IPS-NIHi7 (cell line): ENCODE data around the gene MTFP1.
"Not testable (repeated sequence)": the region's sequence is repeated elsewhere in the genome, so short reads cannot be mapped to it uniquely, and the experiment has no call there.

Source experiments
- DNase-seq: peaks from one replicate; pipeline ENCODE4 v3.0.0; 2012; ENCODE audit warnings: mixed read lengths; ENCODE audit errors: extremely low spot score

The MTFP1 gene

GRCh38 chr22:30425327-30425615 is 297 bp upstream of the MTFP1 start:
- DNase-seq, result no peak

DNA sequence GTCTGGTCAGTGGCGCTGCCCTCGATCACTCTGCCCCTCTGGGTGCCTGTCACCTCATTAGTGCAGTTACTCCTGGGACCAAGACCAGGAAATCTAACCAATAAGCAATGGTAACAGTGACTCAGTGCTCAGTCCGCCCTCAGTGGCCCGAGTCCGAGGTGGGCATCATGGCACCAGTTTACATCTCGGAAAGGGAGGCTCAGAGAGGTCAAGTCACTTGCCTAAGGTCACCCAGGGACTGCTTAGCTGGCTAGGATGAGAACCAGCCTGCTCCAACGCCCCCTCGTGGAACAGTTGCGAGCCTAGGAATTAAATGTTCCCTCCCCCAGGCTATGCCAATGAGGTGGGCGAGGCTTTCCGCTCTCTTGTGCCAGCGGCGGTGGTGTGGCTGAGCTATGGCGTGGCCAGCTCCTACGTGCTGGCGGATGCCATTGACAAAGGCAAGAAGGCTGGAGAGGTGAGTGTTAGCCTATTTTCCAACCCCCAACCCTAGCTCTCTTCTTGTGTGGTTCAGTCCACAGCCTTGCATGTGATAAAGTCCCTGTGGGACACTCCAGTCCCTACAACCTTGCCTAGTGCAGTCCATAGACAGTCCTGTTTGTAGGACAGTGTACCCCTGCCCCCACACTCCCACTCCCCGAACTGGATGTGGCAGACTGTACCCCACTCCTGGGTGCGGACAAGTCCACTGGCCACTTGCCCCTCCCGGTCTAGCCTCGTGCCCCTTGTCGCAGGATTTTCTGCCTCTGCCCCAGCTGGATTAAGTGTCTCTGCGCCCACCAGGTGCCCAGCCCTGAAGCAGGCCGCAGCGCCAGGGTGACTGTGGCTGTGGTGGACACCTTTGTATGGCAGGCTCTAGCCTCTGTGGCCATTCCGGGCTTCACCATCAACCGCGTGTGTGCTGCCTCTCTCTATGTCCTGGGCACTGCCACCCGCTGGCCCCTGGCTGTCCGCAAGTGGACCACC is 1.1 kb downstream of the MTFP1 start:
- DNase-seq, result peak; percentile 86

DNA sequence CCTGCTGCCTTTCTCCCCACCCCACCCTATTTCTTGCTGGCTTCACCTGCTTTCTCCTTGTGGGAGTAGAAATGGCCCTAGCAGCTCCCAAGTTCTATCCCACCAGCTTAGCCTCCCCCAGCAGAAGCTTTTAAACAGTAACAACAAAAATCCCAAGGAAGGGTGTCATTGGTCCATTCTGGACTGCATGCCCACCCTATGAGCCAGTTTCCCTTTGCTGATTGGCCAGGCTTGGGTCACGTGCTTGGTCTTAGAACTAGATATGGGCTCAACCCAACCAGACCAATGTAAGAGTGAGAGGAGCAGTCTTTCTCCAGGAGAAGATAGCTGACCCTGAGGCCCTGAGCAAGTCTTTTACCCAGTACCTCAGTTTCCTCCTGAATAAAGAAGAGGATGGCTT is 2.3 kb downstream of the MTFP1 start:
- no peak for DNase-seq

GRCh38 chr22:30429887-30430286 is 4.3 kb downstream of the MTFP1 start:
- DNase-seq, result no peak

- DNase-seq, result no peak
Measured at GRCh38 chr22:30430933-30431332, 5.4 kb downstream of the MTFP1 start.

- DNase-seq, result no peak
Measured at GRCh38 chr22:30432096-30432495, 6.5 kb downstream of the MTFP1 start.

GRCh38 chr22:30432520-30432919 is 7.0 kb downstream of the MTFP1 start:
- DNase-seq, result no peak

DNA sequence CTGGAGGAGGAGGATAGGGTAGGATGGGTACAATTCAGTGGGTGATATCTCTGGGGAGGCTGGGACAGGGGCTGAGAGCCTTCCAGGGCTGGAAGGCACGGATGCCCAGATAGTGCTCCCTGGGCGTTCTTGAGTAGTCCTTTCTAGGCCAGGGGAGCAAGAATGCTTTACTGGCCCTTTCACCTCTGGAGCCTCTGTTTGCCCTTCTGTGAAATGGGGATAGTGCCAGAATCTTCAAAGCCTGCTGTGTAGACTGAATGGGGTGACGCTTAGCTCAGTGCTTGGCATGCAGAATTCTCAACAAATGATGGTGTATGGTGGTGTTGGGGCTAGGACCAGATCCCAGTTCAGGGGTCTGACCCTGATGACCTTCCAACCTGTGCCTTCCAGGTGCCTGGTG is 7.7 kb downstream of the MTFP1 start:
- no peak for DNase-seq

GRCh38 chr22:30433773-30434172 is 8.2 kb downstream of the MTFP1 start:
- no peak for DNase-seq

- no peak for DNase-seq
Measured at GRCh38 chr22:30434843-30435242, 9.3 kb downstream of the MTFP1 start.

- DNase-seq, result no peak
Measured at GRCh38 chr22:30435674-30436126, 10.1 kb downstream of the MTFP1 start.

DNA sequence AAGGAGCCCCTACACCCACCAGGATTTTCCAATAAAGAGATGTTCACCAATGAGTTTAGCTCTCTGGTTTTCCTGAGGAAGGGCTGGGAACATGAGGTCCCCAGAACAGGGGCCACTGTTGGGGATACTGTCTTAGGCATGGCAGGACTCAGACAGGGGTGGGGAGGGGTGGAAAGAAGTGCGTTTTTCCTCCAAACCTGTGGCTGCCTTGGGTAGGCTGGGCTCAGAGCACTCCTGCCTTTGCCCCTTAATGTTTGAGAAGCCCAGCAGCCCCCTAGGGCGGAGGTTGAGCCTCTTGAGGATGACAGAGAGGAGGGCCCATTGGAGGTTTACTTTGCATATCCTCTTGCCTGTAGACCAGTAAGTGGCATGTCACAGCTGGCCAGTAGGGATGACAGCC is 10.6 kb downstream of the MTFP1 start:
- no peak for DNase-seq

- DNase-seq, result no peak
Measured at GRCh38 chr22:30438559-30438958, 13.0 kb downstream of the MTFP1 start.

DNA sequence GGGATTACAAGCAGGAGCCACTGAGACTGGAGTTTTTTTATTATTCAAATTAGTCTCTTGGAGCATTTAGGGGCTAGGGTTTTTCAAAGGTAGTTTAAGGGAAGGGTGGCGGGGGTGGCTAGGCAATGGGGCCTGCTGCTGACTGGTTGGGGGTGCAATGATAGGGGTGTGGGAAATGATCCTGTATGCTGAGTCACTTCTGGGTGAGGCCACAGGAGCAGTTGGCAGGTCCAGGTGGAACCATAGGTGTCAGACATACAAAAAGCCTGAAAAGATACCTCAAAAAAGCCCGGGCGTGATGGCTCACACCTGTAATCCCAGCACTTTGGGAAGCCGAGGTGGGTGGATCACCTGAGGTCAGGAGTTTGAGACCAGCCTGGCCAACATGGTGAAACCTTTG is 13.7 kb downstream of the MTFP1 start:
- no peak for DNase-seq

GRCh38 chr22:30439836-30440235 is 14.3 kb downstream of the MTFP1 start:
- no peak for DNase-seq

- DNase-seq, result no peak
Measured at GRCh38 chr22:30441088-30441487, 15.5 kb downstream of the MTFP1 start.

DNA sequence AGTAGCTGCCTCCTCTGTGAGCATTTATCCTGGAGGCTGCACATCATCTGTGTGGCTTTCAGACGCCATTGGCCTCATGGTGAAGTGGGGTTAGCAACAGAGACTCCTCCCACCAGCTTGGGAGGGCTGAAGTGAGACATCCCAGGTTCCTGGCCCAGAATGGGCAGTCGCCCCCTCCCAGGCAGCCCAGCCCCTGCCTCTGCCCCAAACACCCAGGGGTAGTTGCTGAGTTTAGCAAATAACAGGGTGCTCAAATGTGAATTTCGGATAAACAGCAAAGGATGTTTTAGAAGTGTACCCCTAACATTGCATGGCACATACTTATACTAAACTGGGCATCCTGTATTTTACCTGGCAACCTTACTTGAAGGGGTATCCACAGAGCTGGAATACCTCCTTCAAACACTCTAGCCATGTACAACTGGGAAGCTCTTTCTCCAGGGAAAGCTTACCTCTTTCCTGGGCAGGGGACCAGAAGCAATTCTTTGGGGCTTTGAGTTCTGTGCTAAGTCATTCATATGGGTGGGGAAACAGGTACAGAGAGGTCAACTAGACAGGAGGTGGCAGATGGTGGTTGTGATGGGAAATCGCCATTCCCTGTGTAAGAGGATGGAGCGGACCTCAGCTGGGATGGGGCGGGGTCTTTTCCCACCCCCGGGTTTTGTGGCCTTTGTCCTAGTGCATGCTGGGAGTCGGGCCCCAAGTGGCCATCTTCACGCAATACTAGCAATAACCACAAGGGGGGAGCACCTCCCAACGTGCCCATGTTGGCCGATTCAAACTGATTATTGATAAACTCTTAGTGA is 19.3 kb downstream of the MTFP1 start:
- peak; percentile 97 for DNase-seq

GRCh38 chr22:30445438-30446145 is 20.0 kb downstream of the MTFP1 start:
- no peak for DNase-seq

DNA sequence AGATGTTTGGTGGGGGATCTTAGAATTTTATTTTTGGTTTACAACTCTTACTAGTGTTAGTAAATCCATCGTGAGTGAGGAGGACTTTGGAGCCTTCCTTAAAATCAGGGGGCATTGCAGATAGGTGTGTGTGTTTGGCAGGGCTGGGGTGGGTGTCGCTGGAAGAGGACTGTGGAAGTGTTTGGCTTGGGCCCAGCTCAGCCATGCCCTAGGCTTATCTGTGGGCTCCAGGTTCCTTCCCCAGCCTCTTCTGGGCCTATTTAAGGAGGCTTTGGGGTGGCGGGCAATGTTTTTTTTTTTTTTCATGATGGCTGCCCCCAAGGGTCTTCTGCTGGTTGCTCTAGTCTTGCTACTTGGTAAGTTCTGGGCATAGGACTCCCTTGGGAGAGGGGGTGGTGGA is 22.1 kb downstream of the MTFP1 start:
- DNase-seq, result no peak

DNA sequence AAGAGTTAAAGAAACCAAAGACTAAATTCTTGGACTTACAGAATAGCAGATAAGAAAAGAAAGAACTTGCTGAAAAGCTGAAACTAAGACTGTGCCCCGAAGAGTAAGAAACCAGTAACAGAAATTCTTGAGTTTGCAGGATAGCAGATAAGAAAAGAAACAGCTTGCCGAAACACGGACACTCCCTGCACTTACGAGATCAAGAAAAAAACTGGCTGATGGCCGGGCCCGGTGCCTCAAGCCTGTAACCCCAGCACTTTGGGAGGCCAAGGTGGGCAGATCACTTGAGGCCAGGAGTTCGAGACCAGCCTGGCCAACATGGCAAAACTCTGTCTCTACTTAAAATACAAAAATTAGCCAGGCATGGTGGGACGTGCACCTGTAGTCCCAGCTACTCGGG is 25.9 kb downstream of the MTFP1 start:
- not testable (repeated sequence) for DNase-seq

GRCh38 chr22:30452861-30453260 is 27.3 kb downstream of the MTFP1 start:
- no peak for DNase-seq
